A549 (cell line): ENCODE measurements around the gene KCNN3.

ENCODE experiments used
- CEBPB ChIP-seq, 2 experiments: fragments of >200 bp in 1 of 2; sonication (Bioruptor Twin) in 1 of 2; formaldehyde crosslinking in 1 of 2; IDR thresholded peaks; 2 replicates each; pipeline ENCODE4 v1.6.1; 2012 to 2016
- CTCF ChIP-seq: fragments of >200 bp; sonication (Bioruptor Twin); formaldehyde crosslinking; IDR thresholded peaks from 3 replicates; pipeline ENCODE4 v1.5.1; 2016
- EP300 ChIP-seq, 2 experiments: fragments of >200 bp; sonication (Bioruptor Twin); formaldehyde crosslinking; IDR thresholded peaks; 2 replicates in 1 of 2; 3 replicates in 1 of 2; pipeline ENCODE4 v1.6.1; 2016 to 2017
- RCOR1 ChIP-seq: fragments of 150-350 bp; IDR thresholded peaks from 2 replicates; pipeline ENCODE4 v1.6.1; 2014; ENCODE audit warnings: antibody characterized with exemption, low read length, low read depth

DNA sequence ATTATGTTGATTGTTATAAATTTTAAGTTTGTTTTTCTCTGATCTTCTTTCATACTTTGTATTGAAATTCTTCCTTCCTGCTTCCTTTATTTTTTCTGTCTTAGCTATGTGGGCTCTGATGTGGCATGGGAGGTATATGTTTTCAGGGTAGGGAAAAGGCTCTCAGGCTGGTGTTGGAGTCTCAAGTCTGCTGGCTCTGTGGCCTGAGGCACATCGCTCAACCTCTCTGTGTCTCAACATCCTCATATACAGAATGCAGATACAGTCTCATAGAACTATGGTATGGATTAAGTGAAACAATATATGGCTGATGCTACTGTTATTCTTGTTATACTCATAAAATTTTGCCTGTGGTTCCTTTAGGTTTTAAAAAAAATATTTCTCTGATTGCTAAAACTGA, 105.9 kb downstream of the KCNN3 start:
- TF ChIP-seq EP300 (IDR thresholded peaks at IDR 0.05): no peak
- no peak for TF ChIP-seq RCOR1
- TF ChIP-seq CTCF: no peak
- TF ChIP-seq CEBPB (IDR thresholded peaks at IDR 0.05): no peak
